ENCODE data around the gene AGPAT1. TPM values are rescaled to one million over a fixed set of nuclear protein-coding genes. Genes with fewer than 3 reads are reported as not detected.

The AGPAT1 gene
- total and polyA plus RNA-seq, 10 of the 15 experiments (the other 5 are each of a cell fraction or from before 2014, with no cell fraction given) = 13.9 to 39.5 (median 24.7) TPM

- TF ChIP-seq BMI1 (IDR thresholded peaks at IDR 0.05; ENCODE audit: borderline replicate concordance) (no peak), POLR2A (IDR thresholded peaks at IDR 0.05; ENCODE audit: low read depth, low read length) (peak; percentile 91), MEF2A (IDR thresholded peaks at IDR 0.05; ENCODE audit: insufficient read depth, low read depth, low read length) (no peak), SKIL (IDR thresholded peaks at IDR 0.05; ENCODE audit: low read depth, poor library complexity, severe bottlenecking) (no peak), USF1 (IDR thresholded peaks at IDR 0.05; ENCODE audit: borderline replicate concordance, extremely low read length, insufficient read depth, low read depth, low read length) (peak; percentile 82), RFX5 (IDR thresholded peaks at IDR 0.05; ENCODE audit: low read depth, low read length) (peak; percentile 66; the same call in 1 of the 2 replicates), NFXL1 (IDR thresholded peaks at IDR 0.05; ENCODE audit: borderline replicate concordance) (no peak), PML (IDR thresholded peaks at IDR 0.05; ENCODE audit: low read length) (no peak), TCF7 (IDR thresholded peaks at IDR 0.05; ENCODE audit: borderline replicate concordance) (no peak), ZNF687 (IDR thresholded peaks at IDR 0.05) (no peak), ZBTB11 (CRISPR knock-in tag; IDR thresholded peaks at IDR 0.05) (no peak), EZH2 (IDR thresholded peaks at IDR 0.05; ENCODE audit: borderline replicate concordance, control insufficient read depth, low read depth, low read length) (no peak), PKNOX1 (IDR thresholded peaks at IDR 0.05) (peak; percentile 55), HDAC2 (IDR thresholded peaks at IDR 0.05) (no peak), NRF1 (conservative IDR thresholded peaks at IDR 0.05; ENCODE audit: low read depth, low read length) (peak; percentile 76), ZNF622 (IDR thresholded peaks at IDR 0.05) (no peak)
Measured at GRCh38 chr6:32127717-32128592, 47.9 kb downstream of the AGPAT1 start, which contains the start of gene ATF6B (continued).

Measured in GM12878 (cell line).